Stomach (tissue), 9 donors: ENCODE measurements around the gene ANP32B. TPM values are rescaled to one million over a fixed set of nuclear protein-coding genes. Genes with fewer than 3 reads are reported as not detected.
"Not testable (repeated sequence)": the region's sequence is repeated elsewhere in the genome, so short reads cannot be mapped to it uniquely, and the experiment has no call there.

Experiments used
- DNase-seq, 2 donors: peaks; one replicate each; pipeline versions ENCODE4 v3.0.0 to v3.0.0-alpha.2; 2013 to 2019
- H3K27ac ChIP-seq, 5 donors: fragments of 200-600 bp in 4 of 5; sonication (generic) in 4 of 5; one replicate each; pipeline ENCODE4 v1.5.1; 2013 to 2019; ENCODE audit warnings: mild to moderate bottlenecking in 1 of 5, moderate library complexity in 1 of 5
- H3K27me3 ChIP-seq, 3 donors: fragments of 200-600 bp; sonication (generic); one replicate each; pipeline ENCODE4 v1.5.1; 2017 to 2019; ENCODE audit warnings: mixed run types in 1 of 3
- H3K36me3 ChIP-seq, 4 donors: fragments of 200-600 bp; sonication (generic); 1 replicate in 3 of 4; 2 replicates in 1 of 4; pipeline ENCODE4 v1.5.1; 2016 to 2019
- H3K4me1 ChIP-seq, 4 donors: fragments of 200-600 bp; sonication (generic); one replicate each; pipeline ENCODE4 v1.5.1; 2016 to 2019
- H3K4me3 ChIP-seq, 4 donors: fragments of 200-600 bp; sonication (generic) in 3 of 4; one replicate each; pipeline ENCODE4 v1.5.1; 2016 to 2019; ENCODE audit warnings: mild to moderate bottlenecking in 1 of 4
- H3K9me3 ChIP-seq, 4 donors: fragments of 200-600 bp; sonication (generic); one replicate each; pipeline ENCODE4 v1.5.1; 2016 to 2019
- CTCF ChIP-seq, 7 experiments: fragments of 450-650 bp in 4 of 7; fragments of 200-600 bp in 3 of 7; sonication (generic) in 3 of 7; IDR thresholded peaks; one replicate each; pipeline ENCODE4 v1.5.1; 2016 to 2019; ENCODE audit warnings: antibody characterized with exemption in 7 of 7, control low read depth in 2 of 7, mild to moderate bottlenecking in 1 of 7
- EP300 ChIP-seq: sonication (generic); formaldehyde crosslinking; IDR thresholded peaks from one replicate; pipeline ENCODE4 v1.6.1; 2017; ENCODE audit warnings: antibody characterized with exemption
- POLR2A ChIP-seq, 4 donors: fragments of 450-650 bp; IDR thresholded peaks; one replicate each; pipeline ENCODE4 v1.6.1; 2016; ENCODE audit warnings: antibody characterized with exemption in 4 of 4, control low read depth in 2 of 4, mild to moderate bottlenecking in 1 of 4, moderate library complexity in 1 of 4
- POLR2AphosphoS5 ChIP-seq, 3 donors: sonication (generic); formaldehyde crosslinking; IDR thresholded peaks; one replicate each; pipeline ENCODE4 v1.6.1; 2016; ENCODE audit warnings: antibody characterized with exemption in 3 of 3
- WGBS, 5 donors: extraction: QIAGEN DNeasy Blood & Tissue Kit in 3 of 5; methylation state at CpG; one replicate each; pipeline versions ENCODE4 v1.1.5 to v1.1.7; 2013 to 2018; 5-methylcytosine and 5-hydroxymethylcytosine counted together
- intact Hi-C: fragments of 100-400 bp; cut with DNase I; formaldehyde crosslinking; loops from one replicate; pipeline ENCODE4 v1.15.1; 2023; ENCODE audit warnings: low total_unique reads
- polyA plus RNA-seq, 3 donors: library from polyadenylated mRNA; stranded (reverse); fragments of 200-250 nt; gene quantifications; one replicate each; pipeline ENCODE4 v1.2.3, GENCODE V29; 2013
- total RNA-seq, 5 donors: library from RNA; depleted of rRNA; stranded (reverse); fragments of >200 nt; gene quantifications; one replicate each; pipeline versions ENCODE4 v1.1.0 to v1.2.3, GENCODE V29; 2014 to 2016
- donor health status: healthy with polysubstance abuse.
- donor health status: Bipolar disorder and iron deficiency.
- donor health status: healthy.

The ANP32B gene
- total and polyA plus RNA-seq, 8 donors, result 8.2 to 267 (median 100) TPM

GRCh38 chr9:98019098-98019497, 36.0 kb downstream of the ANP32B start:
- intact Hi-C loops, result no loop called here
- 83 to 89% (median 87%) methylated on average over 4 of the region's 4 CpGs for WGBS, 5 donors
- no peak overlapping the region for H3K4me3 ChIP-seq
- no peak for TF ChIP-seq CTCF (IDR thresholded peaks at IDR 0.05)
- TF ChIP-seq POLR2A (IDR thresholded peaks at IDR 0.05), result no peak
- no peak for TF ChIP-seq EP300
- TF ChIP-seq POLR2AphosphoS5 (IDR thresholded peaks at IDR 0.05), result no peak
- no peak overlapping the region for H3K27ac ChIP-seq
- H3K9me3 ChIP-seq, result no peaks in the 10 kb centered on the region
- no peaks in the 10 kb centered on the region for H3K4me1 ChIP-seq
- no peaks in the 10 kb centered on the region for H3K27me3 ChIP-seq
- H3K36me3 ChIP-seq, result peaks cover 52 to 81% (median 81%) of the 10 kb centered on the region in 4 donors
- DNase-seq, result peak in 1 of 2 donors; percentile 9

GRCh38 chr9:98019869-98020268, 36.7 kb downstream of the ANP32B start:
- DNase-seq, result peak; percentile 2 to 13
- H3K9me3 ChIP-seq, H3K27ac ChIP-seq, H3K4me1 ChIP-seq, H3K4me3 ChIP-seq, H3K27me3 ChIP-seq, intact Hi-C loops: not testable (repeated sequence)
- H3K36me3 ChIP-seq, result peaks cover 44 to 73% (median 73%) of the 10 kb centered on the region in 4 donors
- 76 to 95% (median 86%) methylated on average over 5 of the region's 5 CpGs for WGBS, 5 donors

- H3K36me3 ChIP-seq, result peaks cover 37 to 66% (median 65%) of the 10 kb centered on the region in 4 donors
- no peaks in the 10 kb centered on the region for H3K27me3 ChIP-seq
- 93 to 98% (median 94%) methylated on average over 7 to 8 of the region's 8 CpGs for WGBS, 5 donors
- H3K27ac ChIP-seq, result no peak overlapping the region
- DNase-seq, result peak in 1 of 2 donors; percentile 17
- no peak for TF ChIP-seq EP300
- no peak for TF ChIP-seq POLR2A (IDR thresholded peaks at IDR 0.05)
- TF ChIP-seq CTCF (IDR thresholded peaks at IDR 0.05), result no peak
- no peak for TF ChIP-seq POLR2AphosphoS5 (IDR thresholded peaks at IDR 0.05)
- intact Hi-C loops, result no loop called here
- no peak overlapping the region for H3K4me3 ChIP-seq
- no peaks in the 10 kb centered on the region for H3K9me3 ChIP-seq
- H3K4me1 ChIP-seq, result no peaks in the 10 kb centered on the region
Measured at GRCh38 chr9:98020476-98021145, 37.5 kb downstream of the ANP32B start.

GRCh38 chr9:98021306-98022040, 38.3 kb downstream of the ANP32B start:
- DNase-seq, result peak in 1 of 2 donors; percentile 17
- Histone ChIP-seq H3K27me3 (no peaks in the 10 kb centered on the region), H3K36me3 (peaks cover 31 to 57% (median 57%) of the 10 kb centered on the region in 4 donors), H3K9me3 (no peaks in the 10 kb centered on the region), H3K4me3 (no peak overlapping the region), H3K27ac (no peak overlapping the region), H3K4me1 (no peaks in the 10 kb centered on the region)
- intact Hi-C loops, result no loop called here
- no peak for TF ChIP-seq EP300
- no peak for TF ChIP-seq CTCF (IDR thresholded peaks at IDR 0.05)
- no peak for TF ChIP-seq POLR2A (IDR thresholded peaks at IDR 0.05)
- no peak for TF ChIP-seq POLR2AphosphoS5 (IDR thresholded peaks at IDR 0.05)
- WGBS, 5 donors, result 80 to 86% (median 85%) methylated on average over 7 to 8 of the region's 8 CpGs
